AG08396 (cell line): ENCODE data around the gene GIT1.

Experiments
- DNase-seq: peaks from one replicate; pipeline ENCODE4 v3.0.0; 2012; ENCODE audit warnings: low spot score, mixed read lengths

The GIT1 gene

DNA sequence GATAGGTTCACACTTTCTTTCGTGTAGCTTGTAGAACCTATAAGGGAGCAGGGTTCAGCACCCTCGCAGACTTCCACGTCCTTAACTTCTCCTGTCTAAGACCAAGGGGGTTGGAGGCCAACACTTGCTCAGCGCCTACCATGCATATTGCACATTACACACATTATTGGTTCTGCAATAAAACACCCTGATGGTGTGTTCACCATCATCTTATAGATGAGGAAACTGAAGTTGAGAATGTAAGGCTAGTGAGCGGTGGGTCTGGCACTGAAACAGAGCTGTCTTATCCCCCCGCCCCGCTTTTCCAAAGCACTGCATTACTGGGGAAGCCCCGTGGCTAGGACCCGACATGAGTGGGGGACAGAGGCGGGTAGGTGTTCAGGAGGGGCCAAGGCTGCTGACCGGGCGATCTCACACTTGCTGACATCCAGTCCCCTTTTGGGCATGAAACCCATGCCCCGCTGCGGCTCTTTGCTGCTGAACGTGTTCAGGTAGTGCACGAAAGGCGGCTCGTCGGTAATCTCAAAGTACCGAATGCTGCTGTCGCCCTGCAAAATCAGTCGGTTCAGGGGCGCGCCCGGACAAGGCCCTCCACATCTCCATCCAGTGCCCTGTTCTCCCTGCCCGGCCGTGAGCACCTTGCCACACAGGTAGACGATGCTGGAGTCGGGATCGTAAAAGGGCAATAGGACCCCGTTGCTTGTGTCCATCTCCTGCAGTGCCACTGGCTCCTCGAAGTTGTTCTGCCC, 27.0 kb upstream of the GIT1 start:
- DNase-seq = no peak

DNA sequence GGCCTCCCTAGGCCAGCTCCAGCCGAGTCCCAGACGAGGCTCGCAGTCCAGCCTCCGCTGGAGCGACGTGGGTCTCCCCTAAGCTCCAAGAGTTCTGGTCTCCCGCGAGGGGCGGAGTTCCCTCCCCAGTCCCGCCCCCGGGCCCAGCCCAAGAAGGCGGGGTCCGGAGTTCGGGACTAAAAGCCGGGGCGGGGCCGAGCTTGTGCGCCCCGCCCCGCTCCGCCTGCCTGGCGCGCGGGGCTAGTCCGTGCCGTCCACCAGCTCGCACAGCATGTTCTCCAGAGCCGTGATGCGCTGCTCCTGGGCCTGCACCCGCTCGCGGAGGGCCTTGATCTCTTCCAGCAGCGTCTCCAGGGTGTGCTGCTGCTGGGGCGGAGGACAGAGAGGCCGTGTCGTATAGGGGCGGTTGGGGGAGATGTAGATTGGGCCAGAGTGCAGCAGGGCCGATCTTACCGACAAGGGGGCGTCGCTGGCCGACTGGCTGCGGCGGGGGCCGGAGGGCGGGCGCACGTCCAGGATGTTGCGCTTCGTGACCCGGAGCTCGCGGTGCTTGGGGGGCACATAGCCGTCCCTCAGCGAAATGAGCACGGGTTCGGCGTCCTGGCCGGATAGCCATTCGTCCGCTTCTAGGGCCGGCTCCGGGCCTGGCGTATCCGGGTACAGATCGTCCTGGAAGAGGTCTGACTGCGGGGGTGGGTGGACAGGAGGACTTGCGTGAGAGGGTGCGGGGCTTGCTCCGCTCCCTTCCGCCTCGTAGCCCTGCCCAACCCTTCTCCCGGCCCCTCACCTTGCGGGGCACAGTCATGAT, 26.2 kb upstream of the GIT1 start:
- DNase-seq = peak; percentile 92

- no peak for DNase-seq
Observed at GRCh38 chr17:29615048-29615385, 25.6 kb upstream of the GIT1 start.

- DNase-seq = no peak
Observed at GRCh38 chr17:29614349-29615047, 25.1 kb upstream of the GIT1 start.

- DNase-seq = no peak
Observed at GRCh38 chr17:29613856-29614255, 24.4 kb upstream of the GIT1 start.

GRCh38 chr17:29613352-29613837, 23.9 kb upstream of the GIT1 start:
- DNase-seq = peak; percentile 81

DNA sequence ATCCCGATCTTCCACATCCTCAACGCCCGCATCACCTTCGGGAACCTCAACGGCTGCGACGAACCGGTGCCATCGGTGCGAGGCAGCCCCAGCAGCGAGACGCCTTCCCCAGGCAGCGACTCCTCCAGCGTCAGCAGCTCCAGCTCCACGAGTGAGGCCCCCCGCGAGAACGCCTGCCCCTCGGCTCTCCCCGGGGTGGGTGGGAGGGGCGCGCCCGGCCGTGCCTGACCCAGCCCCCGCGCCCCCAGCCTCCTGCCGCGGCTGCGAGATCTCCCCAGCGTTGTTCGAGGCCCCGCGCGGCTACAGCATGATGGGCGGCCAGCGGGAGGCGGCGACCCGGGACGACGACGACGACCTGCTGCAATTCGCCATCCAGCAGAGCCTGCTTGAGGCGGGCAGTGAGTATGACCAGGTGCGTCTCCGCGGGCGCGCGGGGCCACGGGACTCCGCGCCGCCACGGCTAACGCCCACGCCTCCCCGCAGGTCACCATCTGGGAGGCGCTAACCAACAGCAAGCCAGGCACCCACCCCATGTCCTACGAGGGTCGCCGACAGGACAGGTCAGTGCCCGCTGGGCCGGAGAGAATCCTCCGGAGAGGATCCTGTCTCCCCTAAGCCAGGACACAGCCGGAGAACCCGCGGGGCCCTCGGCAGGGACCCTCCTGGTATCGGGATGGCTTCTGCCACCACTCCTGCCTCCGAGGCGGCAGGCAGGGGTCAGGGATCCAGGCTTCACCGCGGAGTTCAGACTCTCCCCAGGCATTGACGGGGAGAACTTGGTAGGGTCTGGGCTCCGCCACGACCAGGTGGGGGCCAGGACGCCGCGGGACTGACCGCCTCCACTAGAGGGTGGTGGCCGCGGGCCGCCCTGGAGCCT, 23.2 kb upstream of the GIT1 start:
- DNase-seq = no peak

GRCh38 chr17:29612094-29612403, 22.6 kb upstream of the GIT1 start:
- no peak for DNase-seq

DNA sequence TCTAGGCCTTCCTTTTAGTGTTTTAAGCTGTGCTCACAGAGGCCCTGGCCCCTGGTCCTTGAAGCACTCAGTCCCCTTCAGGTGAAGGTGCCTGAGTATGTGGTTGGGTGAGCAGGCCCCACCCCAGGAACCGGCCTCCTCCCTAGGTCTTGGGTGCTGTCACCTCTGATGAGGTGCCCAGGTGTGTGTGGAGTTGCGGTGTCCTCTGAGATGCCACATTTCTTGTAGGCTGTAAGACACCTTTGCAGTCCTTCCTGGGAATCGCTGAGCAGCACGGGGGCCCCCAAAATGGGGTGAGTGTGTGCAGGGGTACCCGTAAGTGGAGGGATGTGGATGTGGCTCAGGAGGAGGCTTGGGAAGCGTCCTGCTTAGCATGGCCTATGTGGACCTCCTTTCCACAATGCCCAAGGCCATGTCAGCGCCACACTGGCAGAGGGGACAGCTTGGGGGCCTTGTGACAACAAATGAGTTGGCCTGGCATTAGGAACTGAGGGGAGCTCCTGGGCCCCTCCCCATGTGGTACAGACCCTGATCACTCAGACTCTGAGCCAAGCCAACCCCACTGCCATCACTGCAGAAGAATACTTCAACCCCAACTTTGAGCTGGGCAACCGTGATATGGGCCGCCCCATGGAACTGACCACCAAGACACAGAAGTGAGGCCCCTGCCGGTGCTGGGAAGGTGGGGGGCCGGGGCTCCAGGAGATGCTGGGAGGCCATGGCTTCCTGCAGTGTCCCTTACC, 22.1 kb upstream of the GIT1 start:
- DNase-seq = no peak

DNA sequence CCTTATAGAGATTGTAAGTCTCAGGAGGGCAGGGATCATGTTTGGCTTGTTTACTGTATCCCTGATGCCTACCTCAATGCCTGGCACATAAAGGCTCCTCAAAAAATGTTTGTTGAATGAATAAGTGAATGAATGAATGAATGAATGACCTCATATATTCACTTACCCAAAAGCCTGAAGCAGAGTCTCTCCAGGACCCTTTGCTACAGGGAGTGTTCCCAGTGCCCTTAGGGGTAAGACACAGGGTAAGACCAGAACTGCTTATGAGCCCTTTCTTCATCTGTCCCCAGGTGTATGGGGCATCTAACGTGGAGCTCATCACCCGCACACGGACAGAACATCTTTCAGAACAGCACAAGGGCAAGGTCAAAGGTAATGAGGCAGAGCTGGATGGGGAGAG, 20.9 kb upstream of the GIT1 start:
- no peak for DNase-seq

DNA sequence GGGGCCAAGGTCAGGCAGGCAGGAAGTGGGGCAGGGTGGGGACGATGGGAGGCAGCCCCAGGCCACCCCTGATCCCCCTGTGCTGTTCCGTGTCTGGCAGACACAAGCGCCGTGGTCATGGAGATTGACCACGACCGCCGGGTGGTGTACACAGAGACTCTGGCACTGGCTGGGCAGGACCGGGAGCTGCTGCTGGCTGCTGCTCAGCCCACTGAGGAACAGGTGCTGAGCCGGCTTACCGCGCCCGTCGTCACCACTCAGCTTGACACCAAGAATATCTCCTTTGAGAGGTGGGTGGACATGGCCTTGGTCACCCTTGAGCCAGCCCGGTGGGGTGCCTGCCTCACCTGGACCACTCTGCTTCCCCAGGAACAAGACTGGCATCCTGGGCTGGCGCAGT, 19.5 kb upstream of the GIT1 start:
- no peak for DNase-seq

- DNase-seq = no peak
Observed at GRCh38 chr17:29607557-29608195, 18.2 kb upstream of the GIT1 start.

GRCh38 chr17:29603109-29603674, 13.7 kb upstream of the GIT1 start:
- no peak for DNase-seq

DNA sequence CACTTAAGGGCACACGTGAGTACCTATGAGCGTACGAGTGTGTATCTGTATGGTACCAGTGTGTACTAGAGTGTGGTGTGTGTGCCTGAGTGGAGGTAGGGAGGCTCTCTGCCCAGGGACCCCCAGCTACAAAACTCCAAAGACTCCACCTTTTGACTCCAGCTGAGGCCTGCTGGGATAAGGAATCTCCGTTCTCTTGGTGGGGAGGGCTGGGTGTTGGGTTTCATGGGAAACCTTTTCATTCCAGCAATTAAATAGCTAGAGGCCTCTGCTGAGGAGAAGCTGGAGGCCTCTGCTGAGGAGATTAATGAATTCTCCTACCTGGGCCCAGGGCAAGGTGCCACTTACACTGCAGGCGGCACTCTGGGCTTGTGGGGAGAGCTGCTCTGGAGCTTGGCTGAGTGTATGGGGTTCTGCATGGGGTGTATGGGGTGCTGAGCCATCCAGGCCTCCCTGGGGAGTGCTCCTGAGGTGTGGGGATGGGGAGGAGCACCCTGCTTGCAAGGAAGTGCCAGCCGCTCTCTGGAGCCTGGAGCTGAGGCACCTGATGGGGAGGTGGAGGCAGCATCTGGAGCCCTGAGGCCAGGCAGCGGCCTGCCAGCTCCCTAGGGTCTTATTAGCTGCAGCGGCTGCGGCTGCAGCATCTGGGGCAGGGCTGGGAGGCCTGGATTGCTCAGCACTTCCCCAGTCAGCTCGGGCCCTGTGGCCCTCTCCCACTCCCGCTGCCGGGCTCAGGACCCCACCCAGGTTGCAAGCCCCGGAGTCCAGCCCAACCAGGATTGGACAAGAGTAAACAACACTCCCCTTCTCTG, 8.1 kb upstream of the GIT1 start:
- DNase-seq = no peak

GRCh38 chr17:29596811-29597210, 7.4 kb upstream of the GIT1 start:
- DNase-seq = no peak

DNA sequence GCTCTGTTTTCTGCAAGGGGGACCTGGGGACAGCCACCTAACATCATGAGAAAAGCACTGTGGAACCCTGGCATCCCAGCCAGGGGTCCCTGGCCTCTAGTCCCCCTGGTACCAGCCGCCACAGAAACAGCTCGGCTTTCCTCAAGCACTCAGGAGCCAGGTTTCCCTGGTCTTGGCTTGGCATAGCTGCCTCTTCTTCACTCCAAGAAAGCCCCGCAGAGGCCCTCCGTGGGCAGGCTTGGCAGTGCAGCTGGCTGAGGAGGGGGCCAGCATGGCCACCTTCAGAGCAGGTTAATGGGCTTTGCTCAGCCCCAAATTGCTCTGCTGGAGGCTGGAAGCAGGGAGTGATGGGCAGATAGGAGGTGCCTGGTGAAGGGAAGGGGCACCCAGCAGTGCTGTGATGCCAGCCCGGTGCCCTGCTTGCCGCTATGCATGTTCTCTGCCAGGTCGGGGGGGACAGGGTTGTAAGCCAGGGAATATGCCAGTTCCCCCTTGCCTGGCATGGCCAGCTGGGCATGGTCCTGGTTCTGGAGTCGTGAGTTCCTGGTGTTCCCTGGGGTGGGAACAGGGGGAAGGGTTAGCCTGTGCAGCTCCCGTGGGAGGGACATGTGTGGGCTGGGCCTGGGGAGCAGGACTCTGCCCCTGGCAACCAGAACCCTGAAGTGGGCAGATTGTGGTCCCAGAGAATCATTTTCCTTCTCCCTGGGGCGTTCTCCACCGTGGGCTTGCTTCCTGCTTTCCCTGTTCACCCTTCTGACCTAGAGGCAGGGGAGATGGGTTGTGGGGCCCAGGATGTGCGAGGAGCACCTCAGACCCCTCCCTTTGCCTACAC, 6.7 kb upstream of the GIT1 start:
- no peak for DNase-seq

- DNase-seq = no peak
Observed at GRCh38 chr17:29595107-29595942, 5.9 kb upstream of the GIT1 start.
